Measurements from ENCODE around the gene MAEA.

- TF ChIP-seq CTCF (IDR thresholded peaks at IDR 0.05; ENCODE audit: low read depth, low read length) (no peak), EZH2phosphoT487 (IDR thresholded peaks at IDR 0.05; ENCODE audit: low read depth) (no peak)
Observed at GRCh38 chr4:1250527-1250812, 39.2 kb upstream of the MAEA start.

Measured in OCI-LY3 (cell line).